GM18519 (cell line): ENCODE data around the gene SERPINA6.
"Not testable (repeated sequence)": the region's sequence is repeated elsewhere in the genome, so short reads cannot be mapped to it uniquely, and the experiment has no call there.

ENCODE experiments used
- ATAC-seq: cut with Tn5 transposase; IDR thresholded peaks from one replicate; pipeline ENCODE4 v1.9.1; 2021; ENCODE audit warnings: mild to moderate bottlenecking, moderate library complexity; ENCODE audit not compliant: unreplicated experiment, low FRiP score

Gene SERPINA6, protein sequence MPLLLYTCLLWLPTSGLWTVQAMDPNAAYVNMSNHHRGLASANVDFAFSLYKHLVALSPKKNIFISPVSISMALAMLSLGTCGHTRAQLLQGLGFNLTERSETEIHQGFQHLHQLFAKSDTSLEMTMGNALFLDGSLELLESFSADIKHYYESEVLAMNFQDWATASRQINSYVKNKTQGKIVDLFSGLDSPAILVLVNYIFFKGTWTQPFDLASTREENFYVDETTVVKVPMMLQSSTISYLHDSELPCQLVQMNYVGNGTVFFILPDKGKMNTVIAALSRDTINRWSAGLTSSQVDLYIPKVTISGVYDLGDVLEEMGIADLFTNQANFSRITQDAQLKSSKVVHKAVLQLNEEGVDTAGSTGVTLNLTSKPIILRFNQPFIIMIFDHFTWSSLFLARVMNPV

GRCh38 chr14:94322648-94323570, at the start of gene SERPINA6:
TSS of gene SERPINA6 (minus strand) at chr14:94323336. CDS start at chr14:94314648, 8,688 bp downstream.
- no peak for ATAC-seq

DNA sequence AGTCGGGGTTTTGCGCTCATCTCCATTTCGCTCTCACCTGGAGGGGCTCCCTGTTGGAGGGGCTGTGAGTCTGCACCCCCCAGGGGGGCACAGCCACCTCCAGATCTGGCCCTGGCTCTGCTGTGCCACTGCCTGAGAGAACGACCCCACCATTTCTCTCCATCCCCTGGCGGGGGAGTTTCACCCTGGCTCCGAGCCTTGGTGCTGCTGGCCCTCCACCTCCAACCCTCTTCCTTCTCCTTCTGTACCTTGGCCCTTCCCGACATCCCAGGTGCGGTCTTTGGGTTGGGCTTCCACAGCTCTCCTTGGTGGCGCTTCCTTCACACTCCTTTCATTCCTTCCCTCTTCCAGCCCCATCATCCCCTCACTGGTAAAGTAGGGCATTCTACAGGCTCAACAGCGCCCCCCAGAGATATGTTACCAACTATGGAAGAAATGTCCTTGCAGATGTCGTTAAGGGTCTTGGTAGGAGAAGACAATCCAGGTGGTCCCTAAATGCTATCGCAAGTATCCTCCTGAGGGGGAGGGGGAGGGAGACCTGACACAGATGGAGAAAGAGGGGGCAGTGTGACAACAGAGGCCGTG, 49.0 kb upstream of the SERPINA6 start:
- ATAC-seq = no peak

DNA sequence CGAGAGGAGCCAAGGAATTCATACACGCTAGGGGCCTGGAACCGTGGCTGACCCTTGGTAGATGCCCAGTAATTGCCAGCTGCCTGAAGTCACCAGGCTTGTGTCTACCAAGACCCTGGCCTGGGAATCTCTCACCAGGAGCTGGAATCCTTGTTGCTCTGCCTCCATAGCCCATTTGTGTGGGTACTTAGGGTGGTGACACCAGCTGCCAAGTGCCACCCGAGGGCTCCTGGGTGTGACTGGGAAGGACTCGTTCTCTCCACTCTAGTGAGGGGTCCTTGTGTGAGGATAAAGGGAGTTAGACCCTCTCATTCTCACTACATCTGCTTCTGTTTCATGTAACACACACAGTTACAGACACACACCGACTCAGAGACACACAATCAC, 47.4 kb upstream of the SERPINA6 start:
- no peak for ATAC-seq

DNA sequence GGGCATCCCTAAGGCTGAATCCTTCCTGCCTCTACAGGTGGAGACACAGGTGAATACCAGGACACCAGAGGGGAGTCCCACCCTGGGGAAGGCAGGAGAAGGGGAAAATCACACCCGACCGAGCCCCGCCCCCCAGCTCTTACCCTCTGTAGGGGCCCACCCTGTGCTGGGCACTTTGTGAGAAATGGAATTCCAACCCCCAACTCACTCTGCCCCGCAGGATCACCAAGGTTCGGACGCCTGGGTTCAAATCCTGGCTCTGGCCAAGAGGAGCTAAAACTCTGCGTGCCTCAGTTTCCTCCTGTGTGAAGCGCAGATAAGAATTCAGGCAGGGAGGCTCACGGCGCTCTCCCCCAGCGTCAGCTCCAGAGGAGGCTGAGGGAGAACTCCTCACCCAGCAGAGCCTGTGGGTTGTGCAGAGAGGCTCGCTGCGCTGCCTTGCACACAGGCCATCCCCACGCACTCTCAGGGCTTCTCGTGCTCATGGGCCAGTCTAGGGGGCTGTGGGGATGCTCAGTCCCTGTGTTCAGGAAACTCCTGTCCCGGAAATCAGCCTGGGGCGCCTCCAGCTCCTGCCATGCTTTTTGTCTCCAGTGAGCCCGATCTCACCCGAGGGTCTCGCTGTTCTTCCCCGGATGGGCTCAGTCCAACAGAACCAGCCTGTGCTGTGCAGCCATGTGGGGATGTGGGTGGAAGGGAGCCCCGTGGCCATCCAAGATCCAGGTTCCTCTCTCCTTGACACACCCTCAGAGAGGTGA, 46.8 kb upstream of the SERPINA6 start:
- not testable (repeated sequence) for ATAC-seq

DNA sequence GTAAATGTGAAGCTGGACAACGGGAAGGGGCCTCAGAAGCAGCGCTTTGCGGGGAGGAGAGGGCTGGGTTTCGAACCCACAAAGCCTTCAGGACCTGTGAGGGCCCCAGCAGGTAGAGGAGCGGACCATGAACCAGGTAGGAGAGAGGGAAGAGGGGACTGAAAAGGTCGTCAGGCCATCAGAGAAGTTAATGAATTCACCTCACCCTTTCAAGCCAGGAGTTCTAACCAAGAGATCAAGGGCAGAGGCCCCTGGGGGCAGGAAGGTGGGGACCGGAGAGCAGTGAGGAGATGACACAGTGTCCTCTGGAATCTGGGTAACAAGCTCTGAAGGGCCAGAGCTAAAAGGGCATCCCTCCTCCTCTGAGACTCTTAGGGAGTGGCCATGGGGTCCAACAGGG, 45.8 kb upstream of the SERPINA6 start:
- no peak for ATAC-seq

DNA sequence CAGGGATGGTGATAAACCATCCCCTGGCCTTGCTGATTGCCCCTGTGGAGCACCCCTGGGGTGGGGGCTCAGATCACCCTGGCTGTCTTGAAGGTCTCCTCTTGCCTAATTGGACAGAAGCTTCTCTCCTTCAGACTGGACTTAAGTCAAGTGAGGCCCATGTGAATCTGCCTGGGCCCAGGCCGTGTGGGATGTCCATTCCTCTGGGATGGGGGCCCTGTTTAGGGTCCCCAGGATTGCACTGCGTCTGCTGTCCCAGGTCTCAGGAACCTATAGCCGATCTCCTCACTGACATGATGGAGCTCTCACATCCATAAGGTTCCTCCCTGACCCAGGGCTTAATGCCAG, 45.1 kb upstream of the SERPINA6 start:
- no peak for ATAC-seq

DNA sequence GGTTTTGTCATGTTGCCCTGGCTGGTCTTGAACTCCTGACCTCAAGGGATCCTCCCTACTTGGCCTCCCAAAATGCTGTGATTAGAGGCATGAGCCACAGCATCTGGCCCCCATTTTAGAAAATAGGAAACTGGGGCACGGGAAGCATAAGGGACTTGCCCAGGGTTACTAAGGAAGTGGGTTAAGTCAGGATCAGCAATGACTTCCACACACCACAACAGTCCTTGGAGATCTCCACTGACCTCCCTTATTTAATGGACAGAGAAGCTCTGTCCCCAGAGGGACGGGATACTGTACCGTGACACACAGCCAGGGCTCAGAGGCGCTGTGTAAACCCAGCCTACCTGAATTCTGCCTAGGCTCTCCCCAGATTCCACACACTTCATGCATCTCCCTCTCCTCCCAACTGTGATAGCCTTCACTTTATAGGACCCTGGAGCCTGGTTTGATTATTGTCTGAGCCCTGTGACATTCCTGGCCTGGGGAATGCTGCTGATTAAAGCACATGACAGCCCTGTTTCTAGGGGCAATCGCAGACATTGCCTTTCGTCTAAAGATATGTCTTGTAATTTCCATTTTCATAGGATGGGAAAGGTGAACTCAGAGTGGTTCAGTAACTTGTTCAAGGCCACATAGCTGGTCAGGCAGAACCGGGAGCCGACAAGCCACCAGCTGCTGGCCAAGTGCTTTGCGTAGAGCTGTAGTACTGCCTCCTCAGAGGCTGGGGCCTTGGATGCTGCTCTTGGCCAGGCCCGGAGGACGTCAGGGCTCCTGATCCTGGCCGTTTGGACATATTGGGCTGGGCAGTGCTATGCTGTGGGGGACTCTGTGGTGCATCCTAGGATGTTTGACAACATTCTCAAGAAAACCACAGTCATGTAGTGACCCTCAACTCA, 44.5 kb upstream of the SERPINA6 start:
- ATAC-seq = no peak

GRCh38 chr14:94366146-94366915, 43.2 kb upstream of the SERPINA6 start, which contains the start of gene SERPINA2:
TSS of gene SERPINA2 (minus strand) at chr14:94366698.
- no peak for ATAC-seq

- no peak for ATAC-seq
These were observed 42.5 kb upstream of the SERPINA6 start for GRCh38 chr14:94365624-94366023.

DNA sequence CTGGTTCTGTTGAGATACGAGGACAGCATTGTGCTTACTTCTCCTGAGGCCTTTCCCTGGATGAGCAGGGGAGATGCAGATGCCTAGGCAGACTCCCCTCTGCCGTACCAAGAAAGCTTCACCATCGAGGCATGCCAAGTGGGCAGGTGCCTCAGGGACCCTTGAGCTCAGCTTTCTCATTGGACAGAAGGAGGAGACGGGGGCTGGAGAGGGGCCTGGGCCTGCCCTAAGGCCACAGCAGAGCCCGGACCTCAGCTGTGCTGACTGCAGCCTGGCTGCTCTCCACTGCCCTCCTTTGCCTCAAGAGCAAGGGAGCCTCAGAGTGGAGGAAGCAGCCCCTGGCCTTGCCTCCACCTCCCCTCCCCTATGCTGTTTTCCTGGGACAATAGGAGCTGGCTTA, 41.8 kb upstream of the SERPINA6 start:
- ATAC-seq = no peak

GRCh38 chr14:94364037-94364436, 40.9 kb upstream of the SERPINA6 start:
- no peak for ATAC-seq

DNA sequence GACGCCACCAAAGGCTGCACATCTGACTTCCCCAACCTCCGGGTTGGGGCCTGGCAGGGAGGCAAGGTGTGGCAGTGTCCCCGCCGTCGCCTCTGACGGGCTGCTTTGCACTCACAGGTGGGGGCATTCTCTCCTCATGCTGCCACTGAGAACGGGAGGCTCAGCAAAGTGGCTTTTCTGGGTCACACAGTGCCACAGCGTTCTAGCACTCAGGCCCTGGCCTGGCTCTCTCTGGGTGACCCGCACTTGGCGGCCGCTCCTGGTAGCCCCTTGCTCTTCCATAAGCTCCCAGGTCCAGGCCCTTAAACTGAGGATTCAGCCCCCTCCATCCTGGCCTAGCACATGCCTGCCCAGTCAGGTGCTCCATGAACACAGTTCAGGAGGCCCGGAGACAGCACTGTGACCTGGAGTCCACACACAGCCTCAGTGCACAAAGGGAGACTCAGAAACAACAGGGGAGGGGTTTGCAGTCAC, 40.1 kb upstream of the SERPINA6 start:
- ATAC-seq = no peak

DNA sequence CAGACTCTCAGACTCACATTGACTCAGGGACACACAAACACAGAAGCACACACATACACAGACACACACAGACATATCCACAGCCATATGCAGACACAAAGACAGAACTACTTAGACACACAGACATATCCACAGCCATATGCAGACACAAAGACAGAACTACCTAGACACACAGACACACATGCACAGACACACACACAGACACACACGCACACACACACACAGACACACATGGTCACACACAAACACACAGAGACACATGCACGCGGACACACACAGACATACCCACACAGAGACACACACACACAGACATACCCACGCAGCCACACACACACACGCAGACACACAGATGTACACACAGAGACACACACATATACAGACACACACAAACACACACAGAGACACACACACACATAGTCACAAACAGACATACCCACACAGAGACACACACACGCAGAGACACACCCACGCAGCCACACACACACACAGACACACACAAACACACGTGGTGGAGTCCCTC, 39.5 kb upstream of the SERPINA6 start:
- ATAC-seq = no peak

- no peak for ATAC-seq
These were observed 38.5 kb upstream of the SERPINA6 start for GRCh38 chr14:94361682-94362081.

- ATAC-seq = no peak
These were observed 37.9 kb upstream of the SERPINA6 start for GRCh38 chr14:94360945-94361565.

- no peak for ATAC-seq
These were observed 34.0 kb upstream of the SERPINA6 start for GRCh38 chr14:94357166-94357565.

- no peak for ATAC-seq
These were observed 33.4 kb upstream of the SERPINA6 start for GRCh38 chr14:94356379-94357056.
